ENCODE results near the gene B9D2. TPM values are rescaled to one million over a fixed set of nuclear protein-coding genes. Genes with fewer than 3 reads are reported as not detected.

The B9D2 gene
- total and polyA plus RNA-seq, 2 experiments from 2014 or later, result 2.7 to 7.4 TPM

DNA sequence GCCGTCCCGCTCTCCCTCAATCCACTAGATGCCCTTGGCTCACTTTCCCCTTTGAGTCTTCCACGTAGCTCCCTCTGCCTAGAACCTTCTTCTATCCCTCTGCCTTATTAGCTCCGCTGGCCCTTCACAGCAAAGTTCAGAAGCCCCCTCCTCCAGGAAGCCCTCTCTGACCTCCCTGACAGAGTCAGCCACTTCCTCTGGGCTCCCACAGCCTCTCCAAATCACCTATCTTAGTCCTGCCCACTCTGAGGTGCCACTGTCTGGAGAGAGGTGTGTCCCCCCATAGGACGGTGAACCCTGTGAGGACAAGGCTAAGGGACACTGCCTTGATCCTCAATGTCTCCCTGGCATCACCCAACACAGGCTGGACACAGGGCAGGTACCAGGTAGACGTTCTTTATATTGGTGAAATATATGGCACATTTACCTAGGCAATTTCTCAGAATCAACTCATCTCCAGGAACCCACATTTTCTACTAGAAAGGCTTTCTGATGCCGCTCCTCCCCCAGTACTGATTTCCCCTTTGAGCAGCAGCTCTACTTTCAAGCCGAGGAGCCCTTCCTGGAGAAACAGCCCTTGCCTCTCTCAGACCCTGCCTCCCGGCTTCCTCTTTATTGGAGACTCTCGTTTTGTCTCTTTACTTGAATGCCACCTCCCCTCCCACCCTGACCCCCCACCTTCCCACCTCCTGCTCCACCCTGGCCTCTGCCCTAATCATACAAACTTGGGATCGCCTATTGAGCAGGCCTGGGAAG lies 6.8 kb downstream of the B9D2 start:
- DNase-seq (ENCODE audit: low spot score) (no peak), ATAC-seq (no peak)
- H2AFZ ChIP-seq, result no peak overlapping the region
- H4K20me1 ChIP-seq (replicated peaks; ENCODE audit: insufficient read depth), result no peaks in the 10 kb centered on the region
- H3K27ac ChIP-seq (ENCODE audit: low read depth), result no peak overlapping the region
- no peak overlapping the region for H3K27ac Mint-ChIP-seq
- H3K36me3 Mint-ChIP-seq (ENCODE audit: low read depth), result no peaks in the 10 kb centered on the region; the same call in 2 of the 3 replicates
- H3K4me1 ChIP-seq (ENCODE audit: insufficient read depth), result peaks cover 1% of the 10 kb centered on the region; the same call in 1 of the 2 replicates
- H3F3A ChIP-seq (replicated peaks; ENCODE audit: low read depth), result no peaks in the 10 kb centered on the region
- H3K4me2 ChIP-seq, result no peak overlapping the region
- no peaks in the 10 kb centered on the region for H3K36me3 ChIP-seq (ENCODE audit: insufficient read depth)
- H3K27me3 Mint-ChIP-seq (ENCODE audit: insufficient read depth, low read depth, poor library complexity), result peaks cover 40% of the 10 kb centered on the region
- no peaks in the 10 kb centered on the region; the same call in 2 of the 3 replicates for H3K9me3 Mint-ChIP-seq
- H3K4me3 ChIP-seq, result no peak overlapping the region
- TF ChIP-seq, protein P1, sequence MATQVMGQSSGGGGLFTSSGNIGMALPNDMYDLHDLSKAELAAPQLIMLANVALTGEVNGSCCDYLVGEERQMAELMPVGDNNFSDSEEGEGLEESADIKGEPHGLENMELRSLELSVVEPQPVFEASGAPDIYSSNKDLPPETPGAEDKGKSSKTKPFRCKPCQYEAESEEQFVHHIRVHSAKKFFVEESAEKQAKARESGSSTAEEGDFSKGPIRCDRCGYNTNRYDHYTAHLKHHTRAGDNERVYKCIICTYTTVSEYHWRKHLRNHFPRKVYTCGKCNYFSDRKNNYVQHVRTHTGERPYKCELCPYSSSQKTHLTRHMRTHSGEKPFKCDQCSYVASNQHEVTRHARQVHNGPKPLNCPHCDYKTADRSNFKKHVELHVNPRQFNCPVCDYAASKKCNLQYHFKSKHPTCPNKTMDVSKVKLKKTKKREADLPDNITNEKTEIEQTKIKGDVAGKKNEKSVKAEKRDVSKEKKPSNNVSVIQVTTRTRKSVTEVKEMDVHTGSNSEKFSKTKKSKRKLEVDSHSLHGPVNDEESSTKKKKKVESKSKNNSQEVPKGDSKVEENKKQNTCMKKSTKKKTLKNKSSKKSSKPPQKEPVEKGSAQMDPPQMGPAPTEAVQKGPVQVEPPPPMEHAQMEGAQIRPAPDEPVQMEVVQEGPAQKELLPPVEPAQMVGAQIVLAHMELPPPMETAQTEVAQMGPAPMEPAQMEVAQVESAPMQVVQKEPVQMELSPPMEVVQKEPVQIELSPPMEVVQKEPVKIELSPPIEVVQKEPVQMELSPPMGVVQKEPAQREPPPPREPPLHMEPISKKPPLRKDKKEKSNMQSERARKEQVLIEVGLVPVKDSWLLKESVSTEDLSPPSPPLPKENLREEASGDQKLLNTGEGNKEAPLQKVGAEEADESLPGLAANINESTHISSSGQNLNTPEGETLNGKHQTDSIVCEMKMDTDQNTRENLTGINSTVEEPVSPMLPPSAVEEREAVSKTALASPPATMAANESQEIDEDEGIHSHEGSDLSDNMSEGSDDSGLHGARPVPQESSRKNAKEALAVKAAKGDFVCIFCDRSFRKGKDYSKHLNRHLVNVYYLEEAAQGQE (IDR thresholded peaks at IDR 0.05; ENCODE audit: unreplicated experiment), result no peak
- TF ChIP-seq POLR2AphosphoS5 (IDR thresholded peaks at IDR 0.05; ENCODE audit: low read depth) (no peak), EZH2 (IDR thresholded peaks at IDR 0.05; ENCODE audit: low read depth, unreplicated experiment) (no peak), NANOG (IDR thresholded peaks at IDR 0.05; ENCODE audit: borderline replicate concordance) (no peak), ZNF331 (CRISPR knock-in tag; IDR thresholded peaks at IDR 0.05; ENCODE audit: low read depth) (no peak)
- TF ChIP-seq, protein P2, sequence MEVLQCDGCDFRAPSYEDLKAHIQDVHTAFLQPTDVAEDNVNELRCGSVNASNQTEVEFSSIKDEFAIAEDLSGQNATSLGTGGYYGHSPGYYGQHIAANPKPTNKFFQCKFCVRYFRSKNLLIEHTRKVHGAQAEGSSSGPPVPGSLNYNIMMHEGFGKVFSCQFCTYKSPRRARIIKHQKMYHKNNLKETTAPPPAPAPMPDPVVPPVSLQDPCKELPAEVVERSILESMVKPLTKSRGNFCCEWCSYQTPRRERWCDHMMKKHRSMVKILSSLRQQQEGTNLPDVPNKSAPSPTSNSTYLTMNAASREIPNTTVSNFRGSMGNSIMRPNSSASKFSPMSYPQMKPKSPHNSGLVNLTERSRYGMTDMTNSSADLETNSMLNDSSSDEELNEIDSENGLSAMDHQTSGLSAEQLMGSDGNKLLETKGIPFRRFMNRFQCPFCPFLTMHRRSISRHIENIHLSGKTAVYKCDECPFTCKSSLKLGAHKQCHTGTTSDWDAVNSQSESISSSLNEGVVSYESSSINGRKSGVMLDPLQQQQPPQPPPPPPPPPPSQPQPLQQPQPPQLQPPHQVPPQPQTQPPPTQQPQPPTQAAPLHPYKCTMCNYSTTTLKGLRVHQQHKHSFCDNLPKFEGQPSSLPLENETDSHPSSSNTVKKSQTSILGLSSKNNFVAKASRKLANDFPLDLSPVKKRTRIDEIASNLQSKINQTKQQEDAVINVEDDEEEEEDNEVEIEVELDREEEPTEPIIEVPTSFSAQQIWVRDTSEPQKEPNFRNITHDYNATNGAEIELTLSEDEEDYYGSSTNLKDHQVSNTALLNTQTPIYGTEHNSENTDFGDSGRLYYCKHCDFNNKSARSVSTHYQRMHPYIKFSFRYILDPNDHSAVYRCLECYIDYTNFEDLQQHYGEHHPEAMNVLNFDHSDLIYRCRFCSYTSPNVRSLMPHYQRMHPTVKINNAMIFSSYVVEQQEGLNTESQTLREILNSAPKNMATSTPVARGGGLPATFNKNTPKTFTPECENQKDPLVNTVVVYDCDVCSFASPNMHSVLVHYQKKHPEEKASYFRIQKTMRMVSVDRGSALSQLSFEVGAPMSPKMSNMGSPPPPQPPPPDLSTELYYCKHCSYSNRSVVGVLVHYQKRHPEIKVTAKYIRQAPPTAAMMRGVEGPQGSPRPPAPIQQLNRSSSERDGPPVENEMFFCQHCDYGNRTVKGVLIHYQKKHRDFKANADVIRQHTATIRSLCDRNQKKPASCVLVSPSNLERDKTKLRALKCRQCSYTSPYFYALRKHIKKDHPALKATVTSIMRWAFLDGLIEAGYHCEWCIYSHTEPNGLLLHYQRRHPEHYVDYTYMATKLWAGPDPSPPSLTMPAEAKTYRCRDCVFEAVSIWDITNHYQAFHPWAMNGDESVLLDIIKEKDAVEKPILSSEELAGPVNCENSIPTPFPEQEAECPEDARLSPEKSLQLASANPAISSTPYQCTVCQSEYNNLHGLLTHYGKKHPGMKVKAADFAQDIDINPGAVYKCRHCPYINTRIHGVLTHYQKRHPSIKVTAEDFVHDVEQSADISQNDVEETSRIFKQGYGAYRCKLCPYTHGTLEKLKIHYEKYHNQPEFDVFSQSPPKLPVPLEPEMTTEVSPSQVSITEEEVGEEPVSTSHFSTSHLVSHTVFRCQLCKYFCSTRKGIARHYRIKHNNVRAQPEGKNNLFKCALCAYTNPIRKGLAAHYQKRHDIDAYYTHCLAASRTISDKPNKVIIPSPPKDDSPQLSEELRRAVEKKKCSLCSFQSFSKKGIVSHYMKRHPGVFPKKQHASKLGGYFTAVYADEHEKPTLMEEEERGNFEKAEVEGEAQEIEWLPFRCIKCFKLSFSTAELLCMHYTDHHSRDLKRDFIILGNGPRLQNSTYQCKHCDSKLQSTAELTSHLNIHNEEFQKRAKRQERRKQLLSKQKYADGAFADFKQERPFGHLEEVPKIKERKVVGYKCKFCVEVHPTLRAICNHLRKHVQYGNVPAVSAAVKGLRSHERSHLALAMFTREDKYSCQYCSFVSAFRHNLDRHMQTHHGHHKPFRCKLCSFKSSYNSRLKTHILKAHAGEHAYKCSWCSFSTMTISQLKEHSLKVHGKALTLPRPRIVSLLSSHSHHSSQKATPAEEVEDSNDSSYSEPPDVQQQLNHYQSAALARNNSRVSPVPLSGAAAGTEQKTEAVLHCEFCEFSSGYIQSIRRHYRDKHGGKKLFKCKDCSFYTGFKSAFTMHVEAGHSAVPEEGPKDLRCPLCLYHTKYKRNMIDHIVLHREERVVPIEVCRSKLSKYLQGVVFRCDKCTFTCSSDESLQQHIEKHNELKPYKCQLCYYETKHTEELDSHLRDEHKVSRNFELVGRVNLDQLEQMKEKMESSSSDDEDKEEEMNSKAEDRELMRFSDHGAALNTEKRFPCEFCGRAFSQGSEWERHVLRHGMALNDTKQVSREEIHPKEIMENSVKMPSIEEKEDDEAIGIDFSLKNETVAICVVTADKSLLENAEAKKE (CRISPR knock-in tag; IDR thresholded peaks at IDR 0.05), result no peak
- no peak overlapping the region for H3K4me3 Mint-ChIP-seq
- H3K27me3 ChIP-seq (ENCODE audit: insufficient read depth), result peaks cover 14% of the 10 kb centered on the region
- H3K9me2 ChIP-seq (ENCODE audit: insufficient read depth), result no peaks in the 10 kb centered on the region
- H3K79me2 ChIP-seq (replicated peaks; ENCODE audit: insufficient read depth), result no peaks in the 10 kb centered on the region
- peaks cover 9% of the 10 kb centered on the region for H3K4me1 Mint-ChIP-seq
